HG02763 (cell line): ENCODE measurements around the gene FBXO31.
"Not testable (repeated sequence)": the region's sequence is repeated elsewhere in the genome, so short reads cannot be mapped to it uniquely, and the experiment has no call there.

Experiments used
- ATAC-seq: cut with Tn5 transposase; IDR thresholded peaks from one replicate; pipeline ENCODE4 v1.9.1; 2021; ENCODE audit warnings: mild to moderate bottlenecking, moderate library complexity; ENCODE audit not compliant: unreplicated experiment

Gene FBXO31

GRCh38 chr16:87365021-87365713 lies 18.4 kb downstream of the FBXO31 start:
- ATAC-seq = no peak

DNA sequence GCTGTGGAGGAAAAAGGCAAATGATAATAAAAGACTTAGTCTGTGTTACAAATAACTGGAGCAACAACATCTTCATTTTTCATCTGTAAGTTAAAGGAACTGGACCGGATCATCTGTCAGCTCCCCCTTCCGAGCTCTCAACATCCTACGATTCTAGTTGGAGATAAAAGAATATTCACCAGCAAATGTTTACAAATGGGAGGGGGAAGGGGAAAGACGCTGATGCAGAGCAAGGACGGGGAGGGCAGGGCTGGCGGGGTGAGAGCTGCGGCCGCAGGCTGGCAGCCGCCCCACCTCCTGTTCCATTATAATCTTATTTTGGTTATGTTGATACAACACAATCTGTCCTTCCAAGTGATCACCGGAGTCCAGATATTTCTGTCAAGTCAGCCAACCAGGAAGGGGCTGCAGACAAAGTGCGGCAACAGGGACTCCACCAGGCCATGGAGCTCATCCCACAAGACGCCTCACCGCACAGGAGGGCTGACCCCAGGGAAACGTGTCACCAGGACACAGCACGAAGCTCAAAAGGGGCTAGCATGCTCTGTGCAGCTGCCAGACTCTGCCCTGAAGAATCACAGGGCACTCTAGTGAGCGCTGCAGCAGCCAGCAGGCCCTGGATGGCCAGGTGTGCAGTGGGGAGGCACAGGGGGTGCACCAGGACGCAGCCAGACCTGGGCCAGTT lies 19.7 kb downstream of the FBXO31 start:
- no peak for ATAC-seq

DNA sequence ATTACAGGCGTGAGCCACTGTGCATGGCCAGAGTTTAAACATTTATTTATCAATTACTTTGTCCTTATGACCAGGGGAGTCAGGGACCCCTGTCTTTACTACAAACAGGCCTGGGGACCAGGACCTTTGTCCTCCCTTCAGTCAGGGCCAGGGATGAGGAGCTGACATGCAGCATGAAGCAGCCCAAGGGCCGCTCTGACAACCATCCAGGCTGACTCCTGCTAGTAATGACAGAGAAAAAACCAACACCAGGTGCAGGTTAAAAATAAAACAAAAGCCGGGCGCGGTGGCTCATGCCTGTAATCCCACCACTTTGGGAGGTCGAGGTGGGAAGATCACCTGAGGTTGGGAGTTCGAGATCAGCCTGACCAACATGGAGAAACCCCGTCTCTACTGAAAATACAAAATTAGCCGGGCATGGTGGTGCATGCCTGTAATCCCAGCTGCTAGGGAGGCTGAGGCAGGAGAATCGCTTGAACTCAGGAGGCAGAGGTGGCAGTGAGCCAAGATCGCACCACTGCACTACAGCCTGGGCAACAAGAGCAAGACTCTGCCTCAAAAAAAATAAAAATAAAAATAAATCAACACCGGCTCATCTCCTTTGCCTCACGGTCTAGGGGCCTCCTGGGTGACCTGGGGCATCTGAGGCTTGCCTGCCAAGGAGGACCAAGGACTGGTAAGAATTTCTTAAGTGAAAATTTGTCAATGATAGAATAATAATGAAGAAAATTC lies 20.6 kb downstream of the FBXO31 start:
- ATAC-seq = not testable (repeated sequence)

DNA sequence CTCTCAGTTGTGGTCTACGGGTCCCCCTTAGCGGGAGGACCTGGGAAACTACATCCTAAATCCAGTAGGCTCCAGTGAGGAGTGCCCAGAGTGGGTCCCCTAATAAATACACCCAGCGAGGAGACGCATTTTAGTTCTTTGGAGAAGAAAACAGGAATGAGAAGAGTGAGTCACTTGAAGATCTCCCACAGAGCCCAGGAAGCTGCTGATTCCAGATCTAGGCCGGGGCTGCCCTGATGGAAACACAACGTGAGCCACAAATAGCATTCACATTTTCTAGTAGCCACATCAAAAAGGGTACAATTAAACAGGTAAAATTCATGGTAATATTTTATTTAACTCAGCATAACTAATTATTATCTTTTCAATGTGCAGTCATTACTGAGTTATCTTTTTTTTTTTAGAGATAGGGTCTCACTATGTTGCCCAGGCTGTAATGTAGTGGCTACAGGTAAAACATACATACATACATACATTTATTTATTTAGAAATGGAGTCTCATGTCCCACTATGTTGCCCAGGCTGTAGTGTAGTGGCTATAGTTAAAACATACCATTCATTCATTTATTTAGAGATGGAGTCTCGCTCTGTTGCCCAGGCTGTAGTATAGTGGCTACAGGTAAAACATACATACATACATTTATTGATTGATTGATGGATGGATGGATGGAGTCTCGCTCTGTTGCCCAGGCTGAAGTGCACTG lies 21.5 kb downstream of the FBXO31 start:
- no peak for ATAC-seq

- no peak for ATAC-seq
Observed at GRCh38 chr16:87360862-87361610, 22.5 kb downstream of the FBXO31 start.

- ATAC-seq = no peak
Observed at GRCh38 chr16:87359121-87359520, 24.5 kb downstream of the FBXO31 start.

DNA sequence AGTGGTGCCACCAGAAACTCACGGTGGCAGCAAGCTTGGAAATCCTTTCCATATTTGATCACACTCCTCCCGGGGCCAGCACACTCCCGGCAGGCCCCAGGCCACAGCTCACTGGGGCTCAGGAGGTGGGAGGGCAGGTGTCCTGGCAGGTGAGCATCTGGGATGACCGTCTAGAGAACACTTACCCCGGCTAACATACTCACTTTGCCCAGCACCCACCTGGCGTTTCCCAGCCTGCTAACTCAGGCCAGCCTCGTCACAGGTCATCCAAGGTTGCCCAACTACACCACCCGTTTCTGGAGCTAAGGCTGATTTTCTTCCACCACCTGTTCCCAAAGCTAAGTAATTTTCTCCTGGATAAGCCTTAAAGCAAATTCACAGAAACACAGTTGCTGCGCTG lies 24.9 kb downstream of the FBXO31 start:
- no peak for ATAC-seq

GRCh38 chr16:87358250-87358649 lies 25.3 kb downstream of the FBXO31 start:
- no peak for ATAC-seq

DNA sequence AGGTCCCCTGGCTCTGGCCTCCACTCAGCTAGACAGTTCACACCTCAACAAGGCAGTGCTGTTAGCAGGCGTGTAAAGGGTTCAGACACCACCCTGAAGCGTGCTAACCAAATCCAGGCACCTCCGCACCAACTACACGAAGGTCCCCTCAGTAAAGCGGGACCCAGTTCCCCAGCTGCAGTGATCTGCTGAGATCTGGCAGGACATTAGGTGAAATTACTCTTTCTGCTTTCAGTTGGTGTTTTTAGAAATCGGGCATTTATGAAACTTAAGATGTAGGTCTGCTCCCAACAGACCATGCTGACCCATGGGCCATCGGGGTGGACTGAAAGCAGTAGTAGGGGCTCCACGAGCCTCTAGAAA lies 27.1 kb downstream of the FBXO31 start:
- ATAC-seq = no peak

DNA sequence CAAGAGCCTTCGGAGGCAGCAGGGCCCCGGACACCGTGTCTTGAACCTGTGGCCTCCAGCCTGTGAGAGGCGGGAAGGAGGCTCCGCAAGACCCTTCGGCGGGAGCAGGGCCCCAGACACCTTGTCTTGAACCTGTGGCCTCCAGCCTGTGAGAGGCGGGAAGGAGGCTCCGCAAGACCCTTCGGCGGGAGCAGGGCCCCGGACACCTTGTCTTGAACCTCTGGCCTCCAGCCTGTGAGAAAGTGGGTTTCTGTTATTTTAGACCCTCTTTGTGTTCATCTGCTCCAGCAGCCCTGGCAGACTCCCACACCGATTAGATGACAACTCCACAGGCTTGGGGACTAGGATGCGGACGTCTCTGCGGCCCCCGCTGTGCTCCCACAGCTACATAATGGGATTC lies 30.0 kb downstream of the FBXO31 start:
- no peak for ATAC-seq

GRCh38 chr16:87352818-87353217 lies 30.8 kb downstream of the FBXO31 start:
- ATAC-seq = no peak

- no peak for ATAC-seq
Observed at GRCh38 chr16:87351320-87351698, 32.3 kb downstream of the FBXO31 start.

GRCh38 chr16:87350681-87351319 lies 32.8 kb downstream of the FBXO31 start:
- ATAC-seq = no peak

DNA sequence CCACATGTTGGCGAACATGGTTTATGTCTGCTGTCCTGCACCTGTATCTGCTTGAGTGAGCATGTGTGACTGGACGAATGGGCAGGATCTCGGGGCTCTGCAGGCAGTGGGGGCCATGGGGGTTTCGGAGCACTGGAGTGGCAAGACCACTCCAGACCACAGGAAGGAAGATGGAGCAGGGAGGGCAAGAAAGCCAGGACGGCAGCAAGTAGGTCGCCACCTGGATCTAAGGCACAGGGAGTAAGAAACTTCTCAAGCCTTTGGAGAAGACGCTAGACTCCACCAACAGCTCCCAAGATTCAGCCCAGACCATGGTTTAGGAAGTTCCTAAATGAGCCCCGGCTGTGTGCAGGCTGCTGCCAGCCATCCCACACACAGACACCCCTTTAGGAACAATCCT lies 33.5 kb downstream of the FBXO31 start:
- no peak for ATAC-seq

GRCh38 chr16:87348616-87349157 lies 34.9 kb downstream of the FBXO31 start:
- ATAC-seq = no peak

DNA sequence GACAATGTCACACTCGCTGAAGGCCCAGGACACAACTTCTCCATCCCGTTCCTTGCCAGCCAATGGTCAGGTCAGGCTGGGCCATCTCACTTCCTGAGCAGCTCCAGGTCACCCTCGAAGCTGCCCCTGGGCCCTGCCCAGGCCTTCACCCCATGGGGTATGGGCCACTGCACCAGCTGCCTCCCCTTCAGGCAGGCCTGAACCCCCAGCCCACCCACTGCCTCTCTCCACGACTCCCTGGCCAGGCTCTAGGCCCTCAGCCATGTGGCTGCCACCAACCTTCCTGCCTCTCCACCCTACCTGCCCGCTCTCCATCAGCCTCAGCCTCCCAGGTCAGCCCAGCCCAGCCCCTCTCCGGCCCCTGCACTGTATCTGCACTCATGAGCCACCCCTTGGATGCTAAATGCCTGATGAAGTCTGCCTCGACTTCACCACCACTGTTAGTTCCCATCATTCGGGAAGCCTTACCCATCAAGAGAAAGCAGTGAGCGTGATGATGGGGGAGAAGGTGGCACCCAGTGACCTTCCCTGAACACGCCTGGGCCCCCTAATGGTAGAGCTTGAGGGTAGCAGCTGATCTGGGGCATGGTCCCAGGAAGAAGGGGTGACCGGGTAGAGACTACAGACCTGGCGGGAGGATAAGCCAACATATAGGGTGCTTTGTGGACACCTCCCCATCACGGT lies 35.5 kb downstream of the FBXO31 start:
- no peak for ATAC-seq

DNA sequence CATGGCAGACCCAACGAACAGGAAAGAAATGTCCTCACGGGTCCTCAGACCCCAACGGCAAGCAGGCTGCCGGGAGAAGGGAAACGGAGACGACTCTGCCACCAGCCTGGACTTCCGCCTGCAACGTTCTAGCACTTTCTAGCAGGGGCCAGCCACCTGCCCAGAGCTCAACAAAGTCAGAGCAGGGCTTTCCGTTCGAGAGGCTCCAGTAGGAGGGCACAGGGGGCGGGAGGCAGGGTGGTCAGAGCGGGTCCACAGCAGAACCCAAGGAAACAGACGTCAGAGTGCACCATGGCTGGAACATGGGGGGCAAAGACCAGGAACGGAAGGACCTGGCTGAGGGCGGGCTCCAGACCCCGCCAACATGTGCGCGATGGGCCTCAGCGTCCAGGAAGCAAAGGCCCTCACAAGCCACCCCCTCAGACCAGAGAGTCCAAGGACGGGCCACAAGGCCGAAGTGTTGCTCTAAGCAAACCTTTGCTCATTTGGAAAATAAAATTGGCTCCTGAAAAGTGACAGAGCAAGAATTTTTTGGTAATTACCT lies 37.0 kb downstream of the FBXO31 start:
- no peak for ATAC-seq

DNA sequence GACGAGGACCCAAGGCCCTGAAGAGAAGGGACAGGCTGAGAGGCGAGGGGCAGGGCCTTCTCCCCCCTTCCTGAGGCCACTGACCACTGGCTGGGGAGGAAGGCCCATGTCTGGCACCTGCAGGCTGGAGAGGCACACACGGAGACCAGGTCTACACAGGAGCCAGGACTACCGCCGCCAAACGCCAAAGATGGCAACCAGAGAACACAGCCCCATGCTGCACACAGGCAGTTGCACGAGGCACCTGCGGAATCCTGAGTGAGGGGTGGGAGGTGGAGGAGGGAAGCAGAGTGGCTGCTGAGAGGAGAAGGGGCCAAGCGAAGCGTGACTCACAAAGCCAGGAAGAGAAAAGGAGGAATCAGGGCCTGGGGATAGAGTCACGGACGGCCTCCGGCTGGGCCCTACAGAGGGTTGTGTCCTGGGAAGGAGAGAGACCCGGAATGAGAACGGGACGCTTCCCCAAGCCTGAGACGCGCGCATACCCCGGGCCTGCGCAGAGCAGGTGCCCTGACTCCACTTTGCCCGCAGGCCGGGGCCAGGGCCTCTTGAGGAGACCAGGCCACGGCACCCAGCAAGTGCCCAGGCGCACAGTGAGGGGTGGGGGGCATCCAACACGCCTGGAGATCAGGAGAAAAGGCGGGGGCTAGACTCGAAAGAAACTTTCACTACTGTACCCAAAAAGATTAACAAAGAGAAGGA lies 37.7 kb downstream of the FBXO31 start:
- no peak for ATAC-seq
